ENCODE data around the gene CEMIP.

CEMIP gene

GRCh38 chr15:80878242-80878866 lies 99.2 kb downstream of the CEMIP start:
- DNase-seq (ENCODE audit: insufficient read length, low spot score) (no peak), FAIRE-seq (no peak)
- no peak for TF ChIP-seq POLR2A (IDR thresholded peaks at IDR 0.05; ENCODE audit: low read depth, low read length)

GRCh38 chr15:80878867-80879250 lies 99.7 kb downstream of the CEMIP start:
- TF ChIP-seq POLR2A (IDR thresholded peaks at IDR 0.05; ENCODE audit: low read depth, low read length): no peak
- no peak for DNase-seq (ENCODE audit: insufficient read length, low spot score)
- no peak for FAIRE-seq

DNA sequence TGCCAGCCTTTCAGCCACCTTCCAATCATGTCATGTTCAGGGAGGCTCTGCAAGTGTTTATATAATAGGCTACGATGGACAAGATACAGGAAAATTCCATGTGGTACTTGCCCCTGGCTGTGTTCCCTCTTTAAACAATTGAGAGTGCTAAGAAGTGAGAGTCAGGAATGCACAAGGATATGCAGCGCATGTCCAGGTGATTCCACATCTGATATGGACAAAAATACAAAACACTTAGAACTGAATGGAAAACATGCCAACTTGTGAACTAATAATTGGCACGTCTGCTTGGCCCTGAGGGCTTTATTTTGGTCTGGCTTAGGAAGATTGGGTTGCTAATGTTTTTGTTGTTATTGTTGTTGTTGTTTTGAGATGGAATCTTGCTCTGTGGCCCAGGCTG lies 100.9 kb downstream of the CEMIP start:
- no peak for DNase-seq (ENCODE audit: insufficient read length, low spot score)
- TF ChIP-seq POLR2A (IDR thresholded peaks at IDR 0.05; ENCODE audit: low read depth, low read length): no peak
- FAIRE-seq: no peak

- no peak for TF ChIP-seq POLR2A (IDR thresholded peaks at IDR 0.05; ENCODE audit: low read depth, low read length)
- FAIRE-seq: no peak
- DNase-seq (ENCODE audit: insufficient read length, low spot score): no peak
These were observed 104.5 kb downstream of the CEMIP start for GRCh38 chr15:80883641-80884040.

GRCh38 chr15:80885016-80885579 lies 105.9 kb downstream of the CEMIP start:
- DNase-seq (ENCODE audit: insufficient read length, low spot score) (no peak), FAIRE-seq (no peak)
- no peak for TF ChIP-seq POLR2A (IDR thresholded peaks at IDR 0.05; ENCODE audit: low read depth, low read length)

GRCh38 chr15:80887148-80887547 lies 108.0 kb downstream of the CEMIP start:
- FAIRE-seq: no peak
- no peak for DNase-seq (ENCODE audit: insufficient read length, low spot score)
- no peak for TF ChIP-seq POLR2A (IDR thresholded peaks at IDR 0.05; ENCODE audit: low read depth, low read length)

DNA sequence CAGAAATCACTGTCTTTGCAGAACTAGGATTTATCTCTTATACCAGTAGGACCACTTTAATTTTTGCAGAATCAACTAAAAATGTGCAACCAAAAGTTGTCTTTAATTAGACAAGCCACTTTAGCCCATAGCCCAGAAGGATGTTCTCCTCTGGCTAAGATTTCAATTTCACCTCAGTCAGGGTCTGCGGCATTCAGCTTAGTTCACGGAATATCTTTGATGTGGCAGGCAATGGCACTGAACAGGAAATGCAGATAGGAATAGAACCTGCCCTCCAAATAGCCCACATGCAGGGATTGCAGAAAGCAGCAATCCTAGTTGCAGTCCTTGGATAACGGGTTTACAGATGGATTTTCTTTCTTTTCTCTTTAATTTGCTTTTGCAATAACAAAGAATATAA lies 109.7 kb downstream of the CEMIP start:
- DNase-seq (ENCODE audit: insufficient read length, low spot score) (no peak), FAIRE-seq (no peak)

GRCh38 chr15:80890341-80891005 lies 111.3 kb downstream of the CEMIP start:
- no peak for TF ChIP-seq POLR2A (IDR thresholded peaks at IDR 0.05; ENCODE audit: low read depth, low read length)
- FAIRE-seq (no peak), DNase-seq (ENCODE audit: insufficient read length, low spot score) (peak; percentile 10)

More for the DNA sequence above, 109.7 kb downstream of the CEMIP start:
- no peak for TF ChIP-seq POLR2A (IDR thresholded peaks at IDR 0.05; ENCODE audit: low read depth, low read length)

DNA sequence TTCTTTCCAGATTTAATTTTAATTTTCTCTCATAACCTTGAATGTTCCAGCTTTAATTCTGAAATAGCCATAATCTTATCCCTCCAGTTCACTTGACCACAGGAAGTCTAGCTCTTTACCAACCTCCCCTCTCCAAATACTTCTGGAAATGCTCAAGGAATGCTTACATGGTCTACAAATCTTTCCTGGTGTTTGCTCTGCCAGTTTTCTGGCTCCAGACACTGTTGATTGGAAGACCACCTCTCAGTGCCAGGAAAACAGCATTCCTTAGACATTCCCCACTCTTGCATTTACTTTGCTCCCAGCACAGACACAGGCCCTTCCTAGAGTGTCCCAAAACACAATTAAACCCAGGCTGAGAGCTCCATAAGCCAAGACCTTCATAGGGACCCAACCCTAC lies 111.8 kb downstream of the CEMIP start:
- TF ChIP-seq POLR2A (IDR thresholded peaks at IDR 0.05; ENCODE audit: low read depth, low read length): no peak
- DNase-seq (ENCODE audit: insufficient read length, low spot score): no peak
- no peak for FAIRE-seq

DNA sequence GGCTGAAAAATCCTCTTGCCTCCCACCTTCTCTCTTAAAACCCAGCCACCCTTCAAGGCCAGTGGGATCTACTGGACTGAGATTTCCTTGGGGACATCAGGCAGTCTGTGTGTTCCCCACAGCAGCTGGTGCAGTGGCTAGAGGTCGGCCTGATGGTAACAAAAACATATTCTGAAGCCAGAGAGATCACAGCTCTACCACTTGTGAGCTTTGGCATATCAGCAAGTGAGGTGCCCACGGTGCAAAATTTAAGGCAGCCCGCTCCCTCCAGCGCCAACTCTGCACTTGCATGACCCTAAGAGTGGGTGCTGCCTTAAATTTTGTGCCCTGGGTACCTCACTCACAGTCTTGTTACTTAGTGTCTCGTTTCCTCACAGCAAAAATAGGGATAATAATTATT lies 113.2 kb downstream of the CEMIP start:
- FAIRE-seq: no peak
- TF ChIP-seq POLR2A (IDR thresholded peaks at IDR 0.05; ENCODE audit: low read depth, low read length): no peak

GRCh38 chr15:80893777-80894176 lies 114.6 kb downstream of the CEMIP start:
- FAIRE-seq: no peak
- DNase-seq (ENCODE audit: insufficient read length, low spot score): no peak

More for the DNA sequence above, 113.2 kb downstream of the CEMIP start:
- no peak for DNase-seq (ENCODE audit: insufficient read length, low spot score)

DNA sequence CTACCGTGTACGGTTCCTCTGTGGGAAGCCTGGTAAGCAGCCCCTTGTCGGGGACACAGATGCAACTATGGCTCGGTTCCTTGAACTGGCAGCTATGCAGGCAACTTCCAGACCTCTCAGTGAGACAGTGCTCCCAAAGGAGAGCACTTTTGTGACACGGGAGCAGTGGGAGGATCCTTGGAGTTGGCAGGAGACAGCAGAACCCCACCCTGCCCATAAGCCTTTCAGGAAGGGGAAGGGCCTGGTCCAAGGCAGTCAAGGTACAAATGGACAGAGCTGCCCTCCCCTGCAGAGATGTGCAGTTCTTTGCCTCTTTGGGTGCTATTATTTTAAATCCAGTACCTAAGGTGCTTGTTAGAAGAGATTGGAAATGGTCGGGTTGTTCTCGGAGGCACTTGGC lies 115.9 kb downstream of the CEMIP start:
- FAIRE-seq: no peak
- no peak for DNase-seq (ENCODE audit: insufficient read length, low spot score)
- TF ChIP-seq POLR2A (IDR thresholded peaks at IDR 0.05; ENCODE audit: low read depth, low read length): no peak

More at GRCh38 chr15:80893777-80894176, 114.6 kb downstream of the CEMIP start:
- no peak for TF ChIP-seq POLR2A (IDR thresholded peaks at IDR 0.05; ENCODE audit: low read depth, low read length)

GRCh38 chr15:80895965-80896364 lies 116.8 kb downstream of the CEMIP start:
- DNase-seq (ENCODE audit: insufficient read length, low spot score): no peak
- no peak for TF ChIP-seq POLR2A (IDR thresholded peaks at IDR 0.05; ENCODE audit: low read depth, low read length)
- FAIRE-seq: no peak

DNA sequence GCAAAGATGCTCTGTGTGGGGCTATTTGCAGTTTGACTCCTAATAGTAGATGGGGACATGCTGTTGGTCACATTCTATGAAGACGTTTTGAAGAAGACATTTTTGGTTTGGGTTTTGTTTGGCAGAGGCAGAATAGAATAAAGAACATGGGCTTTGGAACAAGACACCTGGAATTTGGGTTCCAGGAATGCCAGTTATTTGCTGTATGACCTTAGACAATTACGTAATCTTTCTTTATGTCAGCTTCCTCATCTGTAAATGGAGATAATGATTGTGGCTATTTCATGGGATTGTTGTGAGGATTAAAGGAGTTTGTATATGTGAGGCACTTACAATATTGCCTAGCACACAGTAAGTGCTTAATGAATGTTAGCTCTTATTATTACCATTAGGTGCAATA lies 118.9 kb downstream of the CEMIP start:
- no peak for TF ChIP-seq POLR2A (IDR thresholded peaks at IDR 0.05; ENCODE audit: low read depth, low read length)
- DNase-seq (ENCODE audit: insufficient read length, low spot score) (no peak), FAIRE-seq (no peak)

GRCh38 chr15:80902298-80902801 lies 123.2 kb downstream of the CEMIP start:
- TF ChIP-seq POLR2A (IDR thresholded peaks at IDR 0.05; ENCODE audit: low read depth, low read length): no peak
- DNase-seq (ENCODE audit: insufficient read length, low spot score) (no peak), FAIRE-seq (no peak)

All from H54 (cell line).